NT2/D1 (cell line): ENCODE measurements around the gene PHF13.

Source experiments
- YY1 ChIP-seq: IDR thresholded peaks from 2 replicates; pipeline ENCODE4 v1.6.1; 2011; ENCODE audit not compliant: insufficient read length, insufficient read depth
- ZNF274 ChIP-seq: IDR thresholded peaks from 2 replicates; pipeline ENCODE4 v1.6.1; 2011; ENCODE audit warnings: mild to moderate bottlenecking, low read depth, low read length

GRCh38 chr1:6614019-6614928, 743 bp downstream of the PHF13 start:
- no peak for TF ChIP-seq YY1
- TF ChIP-seq ZNF274, result no peak
